CD4-positive, alpha-beta T cell treated with Interleukin-4 for 4 hours (primary cell): Measurements from ENCODE around the gene STK10.

Source experiments
- DNase-seq: peaks from one replicate; pipeline ENCODE4 v3.0.0-alpha.2; 2020

Gene STK10

GRCh38 chr5:172188893-172189692, 1.1 kb upstream of the STK10 start:
- no peak for DNase-seq

GRCh38 chr5:172187118-172188032, 649 bp downstream of the STK10 start:
- peak; percentile 77 for DNase-seq

GRCh38 chr5:172186114-172186695, 1.8 kb downstream of the STK10 start:
- DNase-seq, result no peak

GRCh38 chr5:172185096-172185461, 2.9 kb downstream of the STK10 start:
- peak; percentile 52 for DNase-seq

- DNase-seq, result no peak
Measured at GRCh38 chr5:172183881-172184280, 4.1 kb downstream of the STK10 start.

GRCh38 chr5:172182291-172182690, 5.7 kb downstream of the STK10 start:
- DNase-seq, result no peak

- DNase-seq, result peak; percentile 43
Measured at GRCh38 chr5:172180936-172181335, 7.1 kb downstream of the STK10 start.

GRCh38 chr5:172178991-172179989, 8.7 kb downstream of the STK10 start:
- peak; percentile 66 for DNase-seq

GRCh38 chr5:172178301-172178987, 9.6 kb downstream of the STK10 start:
- no peak for DNase-seq

- DNase-seq, result no peak
Measured at GRCh38 chr5:172177176-172177575, 10.8 kb downstream of the STK10 start.

GRCh38 chr5:172175263-172175719, 12.7 kb downstream of the STK10 start:
- peak; percentile 92 for DNase-seq

GRCh38 chr5:172173564-172174153, 14.4 kb downstream of the STK10 start:
- peak; percentile 76 for DNase-seq

GRCh38 chr5:172172912-172173563, 15.0 kb downstream of the STK10 start:
- DNase-seq, result no peak

- DNase-seq, result no peak
Measured at GRCh38 chr5:172171118-172171517, 16.9 kb downstream of the STK10 start.

GRCh38 chr5:172170251-172170701, 17.7 kb downstream of the STK10 start:
- DNase-seq, result no peak

- DNase-seq, result no peak
Measured at GRCh38 chr5:172169216-172169615, 18.8 kb downstream of the STK10 start.

GRCh38 chr5:172168311-172168710, 19.7 kb downstream of the STK10 start:
- no peak for DNase-seq

- no peak for DNase-seq
Measured at GRCh38 chr5:172167895-172168294, 20.1 kb downstream of the STK10 start.

GRCh38 chr5:172166030-172166826, 21.8 kb downstream of the STK10 start:
- no peak for DNase-seq

- no peak for DNase-seq
Measured at GRCh38 chr5:172165465-172165864, 22.6 kb downstream of the STK10 start.
